Stomach smooth muscle (tissue), 2 donors: ENCODE measurements around the gene CDK13.
"Not testable (repeated sequence)": the region's sequence is repeated elsewhere in the genome, so short reads cannot be mapped to it uniquely, and the experiment has no call there.

Source experiments
- H3K27ac ChIP-seq: one replicate; pipeline ENCODE4 v1.7.0; 2013; ENCODE audit warnings: mild to moderate bottlenecking, low read length, inconsistent platforms
- H3K27me3 ChIP-seq, 2 donors: one replicate each; pipeline ENCODE4 v1.7.0; 2013; ENCODE audit warnings: low read length in 2 of 2; ENCODE audit not compliant: insufficient read depth in 2 of 2, control insufficient read depth in 1 of 2
- H3K36me3 ChIP-seq, 2 donors: one replicate each; pipeline ENCODE4 v1.7.0; 2013; ENCODE audit warnings: low read length in 2 of 2; ENCODE audit not compliant: control insufficient read depth in 2 of 2, insufficient read depth in 2 of 2
- H3K4me1 ChIP-seq: one replicate; pipeline ENCODE4 v1.7.0; 2013; ENCODE audit warnings: low read length; ENCODE audit not compliant: control insufficient read depth, insufficient read depth
- H3K4me3 ChIP-seq, 2 donors: one replicate each; pipeline ENCODE4 v1.7.0; 2013; ENCODE audit warnings: low read length in 2 of 2
- H3K9ac ChIP-seq, 2 donors: one replicate each; pipeline ENCODE4 v1.7.0; 2013; ENCODE audit warnings: low read length in 2 of 2, mild to moderate bottlenecking in 1 of 2
- H3K9me3 ChIP-seq, 2 donors: one replicate each; pipeline ENCODE4 v1.7.0; 2013; ENCODE audit warnings: low read length in 2 of 2; ENCODE audit not compliant: control insufficient read depth in 2 of 2
- donor health status: healthy.
- donor health status: Pancreatic carcinoma.

CDK13 gene

GRCh38 chr7:40097728-40098127 is 147.7 kb downstream of the CDK13 start:
- Histone ChIP-seq H3K9ac (no peak overlapping the region), H3K4me3 (no peak overlapping the region), H3K27ac (no peak overlapping the region), H3K36me3 (peaks cover 16 to 18% of the 10 kb centered on the region in 2 donors), H3K4me1 (no peaks in the 10 kb centered on the region), H3K27me3 (no peaks in the 10 kb centered on the region), H3K9me3 (no peaks in the 10 kb centered on the region)

DNA sequence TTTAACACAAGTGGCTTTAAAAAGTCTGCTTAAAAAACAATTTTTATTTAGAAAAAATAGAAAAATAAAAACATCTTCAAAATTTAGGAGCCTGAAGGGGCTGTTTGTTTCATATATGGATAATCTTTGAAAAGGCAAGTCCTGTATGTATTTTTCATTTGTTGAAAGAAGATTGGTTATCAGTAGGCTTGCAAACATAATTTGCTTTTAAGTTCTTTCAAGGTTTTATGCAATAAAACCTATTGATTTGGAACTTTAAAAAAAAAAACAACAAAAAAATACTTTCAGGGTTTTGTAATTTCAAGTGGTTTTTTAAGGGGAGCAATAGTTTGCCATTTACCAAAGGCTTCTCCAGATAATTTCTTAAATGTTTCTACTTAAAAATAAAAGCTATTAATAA is 148.8 kb downstream of the CDK13 start:
- no peaks in the 10 kb centered on the region for H3K9me3 ChIP-seq
- no peaks in the 10 kb centered on the region for H3K4me1 ChIP-seq
- H3K27me3 ChIP-seq = no peaks in the 10 kb centered on the region
- H3K27ac ChIP-seq = no peak overlapping the region
- peaks cover 9 to 13% of the 10 kb centered on the region in 2 donors for H3K36me3 ChIP-seq
- no peak overlapping the region for H3K4me3 ChIP-seq
- no peak overlapping the region for H3K9ac ChIP-seq

GRCh38 chr7:40099837-40100236 is 149.8 kb downstream of the CDK13 start:
- Histone ChIP-seq H3K4me3 (no peak overlapping the region), H3K27me3 (no peaks in the 10 kb centered on the region), H3K27ac (no peak overlapping the region), H3K4me1 (no peaks in the 10 kb centered on the region), H3K9me3 (no peaks in the 10 kb centered on the region), H3K9ac (no peak overlapping the region), H3K36me3 (peaks cover 0 to 4% of the 10 kb centered on the region in 2 donors)

DNA sequence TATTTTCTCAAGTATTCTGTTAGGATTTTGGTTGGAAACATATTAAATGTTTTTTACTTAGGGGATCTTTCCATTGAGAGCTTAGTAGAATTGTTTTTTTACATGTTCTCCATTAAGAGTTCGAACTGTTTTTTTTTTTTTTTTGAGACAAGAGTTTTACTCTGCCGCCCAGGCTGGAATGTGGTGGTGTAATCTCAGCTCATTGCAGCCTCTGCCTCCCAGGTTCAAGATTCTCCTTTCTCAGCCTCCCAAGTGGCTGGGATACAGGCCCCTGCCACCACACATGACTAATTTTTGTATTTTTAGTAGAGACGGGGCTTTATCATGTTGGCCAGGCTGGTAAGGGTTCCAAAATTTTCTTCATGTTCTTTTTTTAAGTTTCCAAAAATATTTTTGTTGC is 151.1 kb downstream of the CDK13 start:
- no peak overlapping the region for H3K9ac ChIP-seq
- no peaks in the 10 kb centered on the region for H3K9me3 ChIP-seq
- no peak overlapping the region for H3K27ac ChIP-seq
- H3K27me3 ChIP-seq = no peaks in the 10 kb centered on the region
- H3K36me3 ChIP-seq = peaks cover 0 to 2% of the 10 kb centered on the region in 2 donors
- H3K4me1 ChIP-seq = no peaks in the 10 kb centered on the region
- H3K4me3 ChIP-seq = no peak overlapping the region

GRCh38 chr7:40102897-40103296 is 152.8 kb downstream of the CDK13 start:
- Histone ChIP-seq H3K27ac (no peak overlapping the region), H3K27me3 (no peaks in the 10 kb centered on the region), H3K9ac (no peak overlapping the region), H3K9me3 (no peaks in the 10 kb centered on the region), H3K4me3 (no peak overlapping the region), H3K36me3 (peaks cover 2% of the 10 kb centered on the region in 2 donors), H3K4me1 (no peaks in the 10 kb centered on the region)

GRCh38 chr7:40105879-40106473 is 155.9 kb downstream of the CDK13 start:
- peaks cover 0 to 2% of the 10 kb centered on the region in 2 donors for H3K36me3 ChIP-seq
- no peaks in the 10 kb centered on the region for H3K27me3 ChIP-seq
- no peak overlapping the region for H3K9ac ChIP-seq
- no peaks in the 10 kb centered on the region for H3K9me3 ChIP-seq
- H3K4me3 ChIP-seq = no peak overlapping the region
- H3K4me1 ChIP-seq = no peaks in the 10 kb centered on the region
- H3K27ac ChIP-seq = no peak overlapping the region

DNA sequence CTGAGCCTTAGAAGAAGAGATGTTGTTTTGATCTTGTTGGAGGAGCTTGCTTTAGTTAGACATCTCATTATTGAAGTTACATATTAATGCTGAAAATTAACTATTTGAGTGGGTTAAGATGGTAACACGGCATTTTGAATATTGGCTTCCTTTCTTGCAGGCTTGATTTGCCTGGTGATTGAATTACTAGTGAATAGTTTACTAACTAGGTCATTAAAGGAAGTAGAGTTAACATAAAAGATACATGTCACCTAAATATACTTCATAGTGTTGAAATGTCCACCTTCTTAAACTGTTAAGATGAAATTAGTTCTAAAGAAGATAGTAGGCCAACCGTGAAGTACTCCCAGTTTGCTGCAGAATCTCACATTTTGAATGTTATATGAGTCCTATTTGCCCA is 165.9 kb downstream of the CDK13 start:
- no peak overlapping the region for H3K4me3 ChIP-seq
- no peaks in the 10 kb centered on the region for H3K27me3 ChIP-seq
- no peaks in the 10 kb centered on the region for H3K9me3 ChIP-seq
- H3K27ac ChIP-seq = no peak overlapping the region
- H3K36me3 ChIP-seq = no peaks in the 10 kb centered on the region
- no peaks in the 10 kb centered on the region for H3K4me1 ChIP-seq
- no peak overlapping the region for H3K9ac ChIP-seq

DNA sequence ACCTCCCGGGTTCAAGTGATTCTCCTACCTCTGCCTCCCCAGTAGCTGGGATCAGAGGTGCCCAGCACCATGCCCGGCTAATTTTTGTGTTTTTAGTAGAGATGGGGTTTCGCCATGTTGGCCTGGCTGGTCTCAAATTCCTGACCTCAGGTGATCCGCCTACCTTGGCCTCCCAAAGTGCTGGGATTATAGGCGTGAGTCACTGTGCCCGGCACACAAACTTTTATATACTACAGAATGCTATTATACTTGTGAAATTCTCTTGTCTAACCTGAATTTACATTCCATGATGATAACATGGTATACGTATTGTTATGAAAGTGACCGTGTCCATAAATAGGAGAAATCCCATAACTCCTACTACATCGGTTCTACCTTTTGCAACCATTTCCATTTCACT is 167.1 kb downstream of the CDK13 start:
- H3K27me3 ChIP-seq, H3K27ac ChIP-seq, H3K4me1 ChIP-seq, H3K9me3 ChIP-seq, H3K36me3 ChIP-seq, H3K9ac ChIP-seq, H3K4me3 ChIP-seq: not testable (repeated sequence)

GRCh38 chr7:40118201-40118600 is 168.1 kb downstream of the CDK13 start:
- H3K4me1 ChIP-seq, H3K4me3 ChIP-seq, H3K9me3 ChIP-seq, H3K27me3 ChIP-seq, H3K27ac ChIP-seq, H3K9ac ChIP-seq, H3K36me3 ChIP-seq: not testable (repeated sequence)

DNA sequence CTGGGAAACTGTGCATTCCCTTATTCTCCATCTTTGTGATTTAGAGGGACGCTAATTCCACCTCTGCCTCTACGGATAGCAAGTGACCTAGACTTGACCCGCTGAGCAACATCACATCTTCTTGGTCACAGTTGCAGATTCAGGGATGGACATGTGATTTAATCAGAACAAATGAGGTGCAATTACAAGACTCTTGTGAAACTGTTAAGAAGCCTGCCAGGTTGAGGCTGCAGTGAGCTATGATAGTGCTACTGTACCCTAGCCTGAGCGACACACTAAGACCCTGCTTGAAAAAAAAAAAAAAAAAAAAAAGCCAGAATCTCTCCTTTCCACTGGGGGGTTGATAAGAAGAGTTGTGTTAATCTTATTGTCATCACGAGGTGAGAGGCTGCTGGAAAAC is 170.0 kb downstream of the CDK13 start:
- Histone ChIP-seq H3K36me3 (no peaks in the 10 kb centered on the region), H3K4me1 (no peaks in the 10 kb centered on the region), H3K27ac (no peak overlapping the region), H3K9me3 (no peaks in the 10 kb centered on the region), H3K4me3 (no peak overlapping the region), H3K9ac (no peak overlapping the region), H3K27me3 (no peaks in the 10 kb centered on the region)

GRCh38 chr7:40122100-40122939 is 172.3 kb downstream of the CDK13 start:
- not testable (repeated sequence) for H3K4me3 ChIP-seq

More at GRCh38 chr7:40122100-40122939, 172.3 kb downstream of the CDK13 start:
- H3K4me1 ChIP-seq, H3K27me3 ChIP-seq, H3K9ac ChIP-seq, H3K9me3 ChIP-seq, H3K36me3 ChIP-seq, H3K27ac ChIP-seq: not testable (repeated sequence)
